GM13977 (cell line): ENCODE measurements around the gene BPHL.
"Not testable (repeated sequence)": the region's sequence is repeated elsewhere in the genome, so short reads cannot be mapped to it uniquely, and the experiment has no call there.

Experiments used
- DNase-seq: peaks from one replicate; pipeline ENCODE4 v3.0.0; 2012; ENCODE audit warnings: low spot score
- in situ Hi-C: fragments of 300-500 bp; cut with MboI; formaldehyde crosslinking; loops from one replicate; pipeline ENCODE4 v1.12.0; 2022; ENCODE audit warnings: low sequenced_read_pairs, low pct_unique_long_range_greater_than_20kb, mixed read lengths, inconsistent platforms; ENCODE audit not compliant: unreplicated experiment
- TF ChIP-seq, protein P1 (sequence below): IDR thresholded peaks from 2 replicates; pipeline ENCODE4 v1.5.1; 2012; ENCODE audit warnings: mild to moderate bottlenecking, control low read depth; ENCODE audit not compliant: insufficient read depth; ENCODE audit errors: extremely low read depth, missing control alignments

BPHL gene

DNA sequence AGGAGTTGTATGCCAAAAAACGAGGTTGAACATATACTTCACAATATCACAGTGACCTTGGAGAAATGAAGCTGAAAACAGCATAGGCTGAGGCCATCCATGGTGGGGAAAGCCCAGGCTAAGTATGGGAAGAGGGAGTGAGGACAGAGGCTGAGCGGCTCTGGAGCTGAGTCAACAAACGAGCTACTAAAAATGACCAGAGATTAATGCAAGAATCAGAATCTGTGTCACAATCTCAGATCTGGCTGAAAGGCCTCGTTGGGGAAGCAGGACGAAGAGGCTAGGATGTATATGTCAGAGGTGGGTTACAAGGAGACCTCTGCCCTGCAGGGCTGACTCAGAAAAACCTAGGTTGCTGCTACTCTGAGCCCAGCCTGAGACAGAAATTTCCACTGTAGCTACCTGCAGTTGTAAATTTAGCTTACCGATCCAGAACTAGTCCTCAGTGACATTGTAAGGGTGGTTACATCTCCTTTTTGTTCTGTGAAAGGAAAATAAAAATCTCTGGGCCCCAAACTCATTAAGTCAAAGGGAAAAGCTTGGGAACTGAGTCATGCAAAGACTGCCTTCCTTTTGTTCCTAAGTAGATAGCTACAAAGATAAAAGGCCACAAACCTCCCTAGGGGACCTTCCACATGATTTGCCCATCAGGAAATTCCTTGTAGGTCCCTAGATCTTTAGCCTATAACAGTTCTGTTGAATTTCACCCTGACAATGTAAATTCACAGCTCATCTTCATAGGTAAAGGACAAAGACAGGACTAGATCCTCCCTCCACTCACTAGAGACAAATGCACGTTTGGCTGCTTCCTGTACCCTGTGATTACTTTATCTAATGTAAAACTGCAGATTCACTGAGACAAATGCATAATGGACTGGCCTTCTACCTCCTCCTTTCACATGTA lies 47.4 kb downstream of the BPHL start:
- no peak for DNase-seq
- TF ChIP-seq, protein P1, sequence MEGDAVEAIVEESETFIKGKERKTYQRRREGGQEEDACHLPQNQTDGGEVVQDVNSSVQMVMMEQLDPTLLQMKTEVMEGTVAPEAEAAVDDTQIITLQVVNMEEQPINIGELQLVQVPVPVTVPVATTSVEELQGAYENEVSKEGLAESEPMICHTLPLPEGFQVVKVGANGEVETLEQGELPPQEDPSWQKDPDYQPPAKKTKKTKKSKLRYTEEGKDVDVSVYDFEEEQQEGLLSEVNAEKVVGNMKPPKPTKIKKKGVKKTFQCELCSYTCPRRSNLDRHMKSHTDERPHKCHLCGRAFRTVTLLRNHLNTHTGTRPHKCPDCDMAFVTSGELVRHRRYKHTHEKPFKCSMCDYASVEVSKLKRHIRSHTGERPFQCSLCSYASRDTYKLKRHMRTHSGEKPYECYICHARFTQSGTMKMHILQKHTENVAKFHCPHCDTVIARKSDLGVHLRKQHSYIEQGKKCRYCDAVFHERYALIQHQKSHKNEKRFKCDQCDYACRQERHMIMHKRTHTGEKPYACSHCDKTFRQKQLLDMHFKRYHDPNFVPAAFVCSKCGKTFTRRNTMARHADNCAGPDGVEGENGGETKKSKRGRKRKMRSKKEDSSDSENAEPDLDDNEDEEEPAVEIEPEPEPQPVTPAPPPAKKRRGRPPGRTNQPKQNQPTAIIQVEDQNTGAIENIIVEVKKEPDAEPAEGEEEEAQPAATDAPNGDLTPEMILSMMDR = no peak
- in situ Hi-C loops = no loop called here

DNA sequence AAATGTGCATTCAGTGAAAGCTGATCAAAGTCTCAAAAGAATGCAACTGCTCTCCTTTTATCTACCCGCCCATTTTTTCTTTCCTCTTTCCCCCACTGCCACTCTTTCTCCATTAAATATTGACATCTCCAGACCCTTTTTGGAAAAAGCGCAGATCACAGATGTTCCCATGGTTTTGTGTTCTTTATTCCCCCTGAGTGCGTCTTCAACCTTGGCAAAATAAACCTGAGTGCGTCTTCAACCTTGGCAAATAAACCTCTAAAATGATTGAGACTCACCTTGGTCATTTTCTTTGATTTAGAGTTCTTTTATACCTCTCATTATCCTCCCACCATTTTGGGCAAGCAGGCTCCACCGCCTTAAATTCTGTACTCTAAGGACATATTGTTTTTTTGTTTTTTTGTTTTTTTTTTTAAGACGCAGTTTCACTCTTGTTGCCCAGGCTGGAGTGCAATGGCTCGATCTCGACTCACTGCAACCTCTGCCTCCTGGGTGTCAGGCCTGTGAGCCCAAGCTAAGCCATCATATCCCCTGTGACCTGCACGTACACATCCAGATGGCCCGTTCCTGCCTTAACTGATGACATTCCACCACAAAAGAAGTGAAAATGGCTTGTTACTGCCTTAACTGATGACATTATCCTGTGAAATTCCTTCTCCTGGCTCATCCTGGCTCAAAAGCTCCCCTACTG lies 48.2 kb downstream of the BPHL start:
- in situ Hi-C loops, DNase-seq: not testable (repeated sequence)

DNA sequence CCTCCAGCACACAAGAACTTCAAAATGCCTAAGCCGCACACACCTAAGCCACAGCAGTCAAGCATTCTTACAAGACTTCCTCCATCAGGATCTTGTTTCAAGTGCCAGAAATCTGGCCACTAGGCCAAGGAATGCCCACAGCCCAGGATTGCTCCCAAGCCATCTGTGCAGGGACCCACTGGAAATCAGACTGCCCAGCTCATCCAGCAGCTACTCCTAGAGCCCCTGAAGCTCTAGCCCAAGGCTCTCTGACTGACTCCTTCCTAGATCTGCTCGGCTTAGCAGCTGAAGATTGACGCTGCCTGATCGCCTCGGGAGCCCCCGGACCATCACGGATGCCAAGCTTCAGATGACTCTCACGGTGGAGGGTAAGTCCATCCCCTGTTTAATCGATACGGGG lies 49.5 kb downstream of the BPHL start:
- DNase-seq, in situ Hi-C loops: not testable (repeated sequence)

DNA sequence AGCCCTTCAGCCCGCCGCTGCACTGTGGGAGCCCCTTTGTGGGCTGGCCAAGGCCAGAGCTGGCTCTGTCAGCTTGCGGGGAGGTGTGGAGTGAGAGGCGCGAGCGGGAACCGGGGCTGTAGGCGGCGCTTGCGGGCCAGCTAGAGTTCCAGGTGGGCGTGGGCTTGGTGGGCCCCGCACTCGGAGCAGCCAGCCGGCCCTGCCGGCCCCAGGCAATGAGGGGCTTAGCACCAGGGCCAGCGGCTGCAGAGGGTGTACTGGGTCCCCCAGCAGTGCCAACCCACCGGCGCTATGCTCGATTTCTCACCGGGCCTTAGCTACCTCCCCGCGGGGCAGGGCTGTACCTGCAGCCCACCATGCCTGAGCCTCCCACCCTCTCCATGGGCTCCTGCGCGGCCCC lies 52.2 kb downstream of the BPHL start:
- DNase-seq, in situ Hi-C loops: not testable (repeated sequence)

DNA sequence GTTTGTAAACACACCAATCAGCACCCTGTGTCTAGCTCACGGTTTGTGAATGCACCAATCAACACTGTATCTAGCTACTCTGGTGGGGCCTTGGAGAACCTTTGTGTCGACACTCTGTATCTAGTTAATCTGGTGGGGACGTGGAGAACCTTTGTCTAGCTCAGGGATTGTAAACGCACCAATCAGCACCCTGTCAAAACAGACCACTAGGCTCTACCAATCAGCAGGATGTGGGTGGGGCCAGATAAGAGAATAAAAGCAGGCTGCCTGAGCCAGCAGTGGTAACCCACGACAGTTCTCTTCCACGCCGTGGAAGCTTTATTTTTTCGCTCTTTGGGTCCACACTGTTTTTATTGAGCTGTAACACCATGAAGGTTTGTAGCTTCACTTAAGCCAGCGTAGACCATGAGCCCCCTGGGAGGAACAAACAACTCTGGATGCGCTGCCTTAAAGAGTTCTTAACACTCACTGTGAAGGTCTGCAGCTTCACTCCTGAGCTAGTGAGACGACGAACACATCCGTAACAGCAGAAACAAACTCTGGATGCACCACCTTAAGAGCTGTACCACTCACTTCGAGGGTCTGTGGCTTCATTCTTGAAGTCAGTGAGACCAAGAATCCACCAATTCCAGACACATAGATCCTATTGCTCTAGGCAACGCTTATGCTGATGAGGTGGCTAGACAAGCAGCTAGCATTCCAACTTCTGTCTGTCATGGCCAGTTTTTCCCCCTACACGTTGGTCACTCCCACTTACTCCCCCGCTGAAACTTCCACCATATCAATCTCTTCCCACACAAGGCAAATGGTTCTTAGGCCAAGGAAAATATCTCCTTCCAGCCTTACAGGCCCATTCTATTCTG lies 53.0 kb downstream of the BPHL start:
- DNase-seq, in situ Hi-C loops: not testable (repeated sequence)

- in situ Hi-C loops, DNase-seq: not testable (repeated sequence)
Measured at GRCh38 chr6:3172789-3173188, 54.3 kb downstream of the BPHL start.

DNA sequence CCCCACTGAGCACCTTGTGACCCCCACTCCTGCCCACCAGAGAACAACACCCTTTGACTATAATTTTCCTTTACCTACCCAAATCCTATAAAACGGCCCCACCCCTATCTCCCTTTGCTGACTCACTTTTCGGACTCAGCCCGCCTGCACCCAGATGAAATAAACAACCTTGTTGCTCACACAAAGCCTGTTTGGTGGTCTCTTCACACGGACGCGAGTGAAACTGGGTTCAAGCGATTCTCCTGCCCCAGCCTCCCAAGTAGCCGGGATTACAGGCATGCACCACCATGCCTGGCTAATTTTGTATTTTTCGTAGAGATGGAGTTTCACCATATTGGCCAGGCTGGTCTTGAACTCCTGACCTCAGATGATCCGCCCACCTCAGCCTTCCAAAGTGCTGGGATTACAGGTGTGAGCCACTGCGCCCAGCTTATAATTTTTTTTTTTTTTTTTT lies 55.2 kb downstream of the BPHL start:
- in situ Hi-C loops, DNase-seq: not testable (repeated sequence)

- no peak for DNase-seq
- TF ChIP-seq, protein P1 = no peak
- in situ Hi-C loops = no loop called here
Measured at GRCh38 chr6:3175715-3176402, 57.3 kb downstream of the BPHL start.

DNA sequence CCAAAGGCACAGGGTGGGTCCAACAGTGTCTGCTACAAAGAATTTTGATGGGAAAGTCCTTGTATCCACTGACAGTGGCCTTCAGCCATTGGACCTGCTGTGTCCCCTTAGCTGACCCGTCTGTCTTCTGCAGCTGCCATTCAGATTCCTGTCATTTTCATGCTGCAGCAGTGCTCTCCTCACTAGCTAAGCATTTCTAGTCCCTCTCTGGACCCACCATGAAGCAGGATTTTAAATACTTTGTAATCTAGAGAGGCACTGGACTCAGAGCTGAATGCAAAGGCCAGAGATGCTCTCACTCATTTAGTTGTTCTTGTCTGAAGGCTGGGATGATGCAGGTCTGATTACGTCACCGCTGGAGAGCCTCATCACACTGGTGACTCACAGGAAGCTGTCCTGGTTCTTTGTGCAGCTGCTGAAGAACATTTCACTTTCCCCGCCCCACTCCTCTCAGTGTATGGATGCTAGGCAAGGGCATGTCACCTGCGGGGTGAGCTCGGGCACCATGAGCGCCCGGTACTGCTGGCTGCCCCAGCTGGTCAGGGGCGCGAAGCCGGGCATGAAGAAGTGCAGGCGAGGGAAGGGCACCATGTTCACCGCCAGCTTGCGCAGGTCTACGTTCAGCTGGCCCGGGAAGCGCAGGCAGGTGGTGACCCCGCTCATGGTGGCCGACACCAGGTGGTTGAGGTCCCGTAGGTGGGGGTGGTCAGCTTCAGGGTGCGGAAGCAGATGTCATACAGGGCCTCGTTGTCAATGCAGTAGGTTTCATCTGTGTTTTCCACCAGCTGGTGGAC lies 58.2 kb downstream of the BPHL start:
- in situ Hi-C loops = no loop called here
- TF ChIP-seq, protein P1 = no peak
- DNase-seq = no peak

- in situ Hi-C loops, DNase-seq: not testable (repeated sequence)
Measured at GRCh38 chr6:3178666-3179065, 60.2 kb downstream of the BPHL start.

- DNase-seq, in situ Hi-C loops: not testable (repeated sequence)
Measured at GRCh38 chr6:3179945-3180344, 61.4 kb downstream of the BPHL start.
